HG03354 (cell line): ENCODE data around the gene LRRC56.

Experiments used
- ATAC-seq: cut with Tn5 transposase; IDR thresholded peaks from one replicate; pipeline ENCODE4 v1.9.1; 2021; ENCODE audit warnings: mild to moderate bottlenecking; ENCODE audit not compliant: unreplicated experiment, poor library complexity, severe bottlenecking

The LRRC56 gene

GRCh38 chr11:555227-555779, 18.0 kb downstream of the LRRC56 start:
- no peak for ATAC-seq

DNA sequence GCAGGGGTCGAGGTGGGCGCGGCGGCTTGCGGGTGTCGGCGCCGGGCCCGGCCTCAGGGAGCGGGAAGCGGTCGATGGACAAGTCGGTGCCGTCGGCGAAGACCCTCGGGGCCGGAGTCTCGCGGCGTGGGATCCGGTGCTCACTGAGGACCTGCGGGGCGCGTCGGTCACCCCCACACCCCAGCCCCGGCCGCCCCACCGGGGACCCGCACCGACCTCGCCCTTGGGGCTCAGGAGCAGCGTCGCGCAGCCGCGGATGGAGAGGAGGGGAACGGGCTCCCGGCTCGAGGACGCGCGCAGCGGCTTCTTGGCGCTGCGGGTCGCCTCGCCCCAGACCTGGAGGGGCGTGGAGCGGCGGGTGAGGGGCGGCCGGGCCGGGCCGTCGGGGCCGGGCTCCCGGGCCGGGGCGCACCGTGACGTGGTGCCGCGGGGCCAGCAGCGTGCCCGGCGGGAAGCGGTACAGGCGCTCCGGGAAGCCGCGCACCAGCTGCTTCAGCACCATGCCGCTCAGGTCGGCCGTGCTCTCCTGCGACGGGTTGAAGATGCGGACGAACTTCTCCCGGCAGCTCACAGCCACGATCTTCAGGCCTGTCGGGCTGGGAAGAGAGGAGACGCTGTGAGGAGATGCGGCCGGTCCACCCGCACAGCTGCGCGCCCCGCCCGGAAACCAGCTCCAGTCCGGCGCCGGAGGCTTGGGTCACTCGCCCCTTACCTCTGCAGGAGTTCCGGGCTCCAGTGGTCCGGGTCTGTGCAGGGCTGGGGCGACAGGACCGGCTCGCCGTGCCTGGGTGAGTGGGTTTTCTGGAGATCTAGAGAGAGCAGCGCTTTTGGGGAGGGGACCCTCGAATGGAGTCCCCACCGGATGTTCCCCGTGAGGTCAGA, 18.7 kb downstream of the LRRC56 start:
- no peak for ATAC-seq

GRCh38 chr11:556662-557256, 19.4 kb downstream of the LRRC56 start:
- ATAC-seq, result no peak

- no peak for ATAC-seq
Observed at GRCh38 chr11:557328-558132, 20.2 kb downstream of the LRRC56 start.

DNA sequence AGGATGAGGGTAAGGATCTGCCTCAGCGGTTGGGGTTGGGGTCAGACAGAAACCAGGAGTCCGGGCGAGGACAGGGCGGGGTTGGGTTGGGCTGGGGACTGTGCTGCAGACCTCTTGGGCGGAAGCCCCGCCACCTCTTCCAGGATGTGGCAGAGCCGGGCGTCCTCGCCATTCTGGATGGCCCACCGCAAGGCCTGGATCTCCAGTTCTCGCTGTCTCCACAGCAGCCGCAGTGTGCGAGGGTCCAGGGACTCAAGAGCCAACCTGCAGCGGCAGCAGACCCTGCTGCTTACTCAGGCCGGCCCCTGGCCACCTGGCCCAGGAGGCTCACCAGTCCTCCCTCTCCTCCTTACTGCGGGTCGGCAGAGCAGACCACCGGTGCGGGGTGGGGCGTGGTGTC, 21.2 kb downstream of the LRRC56 start:
- ATAC-seq, result no peak

- no peak for ATAC-seq
Observed at GRCh38 chr11:559020-559620, 21.8 kb downstream of the LRRC56 start.

DNA sequence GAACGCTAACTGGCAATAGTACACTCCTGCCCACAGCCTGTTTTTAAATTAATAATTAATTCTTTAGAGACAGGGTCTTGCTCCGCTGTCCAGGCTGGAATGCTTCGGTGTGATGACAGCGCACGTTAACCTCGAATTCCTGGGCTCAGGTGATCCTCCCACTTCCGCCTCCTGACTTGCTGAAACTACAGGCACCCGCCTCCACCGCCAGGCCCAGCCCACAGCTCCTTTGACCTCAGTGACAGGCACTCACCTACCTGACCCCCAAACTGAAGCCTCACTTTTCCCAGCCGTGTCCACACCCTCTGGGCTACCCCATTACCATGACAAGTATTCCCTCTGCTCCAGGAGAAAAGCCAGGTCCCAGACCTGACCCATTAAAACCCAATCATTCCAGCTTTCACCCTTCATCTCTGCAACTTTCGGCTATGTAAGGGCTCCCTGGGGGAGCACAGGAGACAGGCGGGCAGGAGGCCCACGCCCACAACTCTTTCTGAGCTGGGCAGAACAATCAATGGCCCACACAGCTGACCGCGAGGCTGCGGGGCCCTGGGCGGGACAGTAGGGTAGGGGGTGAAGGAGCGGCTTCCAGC, 22.5 kb downstream of the LRRC56 start:
- no peak for ATAC-seq

DNA sequence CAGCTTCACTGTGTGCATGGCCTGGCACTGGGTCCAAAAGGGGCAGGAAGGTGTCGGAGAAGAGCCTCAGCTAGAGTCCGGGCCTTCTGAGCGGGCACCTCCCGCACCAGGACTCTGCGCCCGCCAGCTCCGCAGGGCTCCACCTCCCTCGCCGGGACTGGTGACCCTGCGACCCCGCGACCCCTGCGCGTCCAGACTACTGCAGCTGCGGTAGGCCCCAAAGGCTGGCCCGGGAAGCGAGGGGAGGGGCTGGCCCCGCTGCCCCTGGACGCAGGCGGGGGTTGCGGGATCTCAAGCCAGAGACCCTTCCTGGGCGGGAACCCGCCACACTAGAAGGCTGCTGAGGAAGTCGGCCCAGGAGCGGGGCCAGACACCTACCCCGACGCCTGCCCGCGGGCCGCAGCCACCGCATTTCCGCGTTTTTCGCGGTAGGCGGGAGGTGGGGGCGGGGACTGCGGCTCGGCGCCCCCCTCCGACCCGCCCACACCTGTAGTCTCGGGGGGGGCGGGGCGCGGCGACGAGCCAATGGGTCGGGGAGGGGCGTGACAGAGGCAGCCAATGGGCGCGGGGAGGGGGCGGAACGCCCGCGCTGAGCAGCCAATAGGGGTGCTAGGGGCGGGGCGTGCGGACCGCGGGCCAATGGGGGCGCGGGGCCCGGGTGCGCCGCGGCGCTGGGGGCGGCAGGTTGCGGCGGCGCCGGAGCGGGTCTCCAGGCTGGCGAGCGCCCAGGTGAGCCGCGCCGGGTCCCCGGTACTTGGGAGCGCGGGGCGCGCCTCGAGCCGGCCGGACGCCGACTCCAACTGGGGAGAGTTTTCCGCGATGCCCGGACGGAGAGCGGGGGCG, 23.2 kb downstream of the LRRC56 start, which contains the start of the genes LMNTD2 and RASSF7:
Gene LMNTD2 (minus strand): TSS at position 434 of the 843 bp plus-strand sequence. CDS start 22 bp downstream, at position 412.
Gene RASSF7 (plus strand): TSS at position 666 of the 843 bp plus-strand sequence. CDS start 799 bp downstream, outside the sequence.
- ATAC-seq, result peak; percentile 82

DNA sequence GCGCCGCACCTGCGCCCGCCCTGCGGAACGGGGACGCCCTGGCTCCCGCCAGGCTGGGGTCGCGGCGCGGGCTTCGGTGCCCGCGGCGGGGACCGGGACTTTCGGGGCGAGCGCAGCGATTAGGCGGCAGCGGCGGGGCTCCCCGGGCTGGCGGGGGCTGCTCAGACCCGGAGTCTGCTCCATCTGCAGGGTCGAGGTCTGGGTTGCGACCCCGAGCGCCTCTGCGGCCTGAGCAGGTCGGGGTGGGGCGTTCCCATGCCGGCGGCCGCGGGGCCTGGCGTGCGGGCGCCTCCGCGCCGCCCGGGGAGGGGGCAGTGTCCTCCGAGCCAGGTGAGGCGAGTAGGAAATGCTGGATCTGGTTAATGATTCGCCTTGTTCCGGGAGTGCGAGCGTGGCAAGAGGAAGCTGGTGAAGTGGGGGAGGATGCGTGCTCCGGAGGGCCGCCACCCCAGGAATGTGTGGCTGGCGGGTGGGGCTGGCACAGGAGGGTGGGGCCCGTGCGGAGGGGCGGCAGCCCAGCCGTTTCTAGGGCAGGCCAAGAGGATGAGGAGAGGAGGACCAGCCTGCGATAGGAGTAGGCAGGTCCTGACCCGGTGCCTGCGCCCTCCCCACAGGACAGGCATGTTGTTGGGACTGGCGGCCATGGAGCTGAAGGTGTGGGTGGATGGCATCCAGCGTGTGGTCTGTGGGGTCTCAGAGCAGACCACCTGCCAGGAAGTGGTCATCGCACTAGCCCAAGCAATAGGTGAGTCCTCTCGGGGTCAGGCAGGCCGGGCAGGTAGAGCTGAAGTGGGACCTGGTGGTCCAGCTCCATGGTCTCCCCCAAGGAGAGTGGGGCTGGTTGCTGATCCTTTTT, 24.0 kb downstream of the LRRC56 start:
- ATAC-seq, result peak; percentile 42

DNA sequence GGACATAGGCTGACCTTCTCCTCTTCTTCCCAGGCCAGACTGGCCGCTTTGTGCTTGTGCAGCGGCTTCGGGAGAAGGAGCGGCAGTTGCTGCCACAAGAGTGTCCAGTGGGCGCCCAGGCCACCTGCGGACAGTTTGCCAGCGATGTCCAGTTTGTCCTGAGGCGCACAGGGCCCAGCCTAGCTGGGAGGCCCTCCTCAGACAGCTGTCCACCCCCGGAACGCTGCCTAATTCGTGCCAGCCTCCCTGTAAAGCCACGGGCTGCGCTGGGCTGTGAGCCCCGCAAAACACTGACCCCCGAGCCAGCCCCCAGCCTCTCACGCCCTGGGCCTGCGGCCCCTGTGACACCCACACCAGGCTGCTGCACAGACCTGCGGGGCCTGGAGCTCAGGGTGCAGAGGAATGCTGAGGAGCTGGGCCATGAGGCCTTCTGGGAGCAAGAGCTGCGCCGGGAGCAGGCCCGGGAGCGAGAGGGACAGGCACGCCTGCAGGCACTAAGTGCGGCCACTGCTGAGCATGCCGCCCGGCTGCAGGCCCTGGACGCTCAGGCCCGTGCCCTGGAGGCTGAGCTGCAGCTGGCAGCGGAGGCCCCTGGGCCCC, 24.8 kb downstream of the LRRC56 start:
- ATAC-seq, result no peak

- no peak for ATAC-seq
Observed at GRCh38 chr11:563066-563811, 25.9 kb downstream of the LRRC56 start.

DNA sequence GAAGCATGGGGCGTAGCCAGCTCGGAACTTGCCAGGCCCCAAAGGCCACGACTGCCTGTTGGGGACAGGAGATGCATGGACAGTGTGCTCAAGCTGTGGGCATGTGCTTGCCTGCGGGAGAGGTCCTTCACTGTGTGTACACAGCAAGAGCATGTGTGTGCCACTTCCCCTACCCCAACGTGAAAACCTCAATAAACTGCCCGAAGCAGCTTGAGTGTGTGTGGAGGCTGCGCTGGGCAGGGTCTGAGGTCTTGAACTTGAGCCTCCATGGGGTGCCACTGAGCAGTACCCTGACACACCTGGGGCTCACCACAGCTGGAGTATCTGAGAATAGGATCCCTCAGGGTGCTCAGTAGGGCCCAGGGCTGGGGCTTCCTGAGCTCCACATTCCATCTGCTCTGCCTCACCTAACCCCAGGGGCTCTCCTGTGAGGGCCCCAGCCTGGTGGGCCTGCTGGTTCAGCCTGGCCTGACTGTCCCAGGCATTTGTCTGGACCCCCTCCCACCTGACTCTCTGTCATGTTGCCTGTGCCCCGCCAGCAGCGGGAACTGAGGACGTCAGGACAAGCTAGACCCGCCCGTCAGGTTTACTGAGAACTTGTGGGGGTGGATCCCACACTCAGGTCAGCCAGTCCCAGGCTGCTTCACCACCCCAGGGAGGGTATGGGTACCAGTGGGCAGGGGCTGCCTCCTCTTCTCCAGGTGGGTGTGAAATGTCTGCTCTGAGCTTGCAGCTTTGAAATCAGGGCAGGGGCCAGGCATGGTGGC, 26.7 kb downstream of the LRRC56 start:
- ATAC-seq, result no peak

- ATAC-seq, result no peak
Observed at GRCh38 chr11:565921-566509, 28.7 kb downstream of the LRRC56 start.

- no peak for ATAC-seq
Observed at GRCh38 chr11:567011-567628, 29.8 kb downstream of the LRRC56 start.
